GM19240 (cell line): ENCODE data around the gene TRAF2.
"Not testable (repeated sequence)": the region's sequence is repeated elsewhere in the genome, so short reads cannot be mapped to it uniquely, and the experiment has no call there.

Source experiments
- DNase-seq: peaks from one replicate; pipeline ENCODE4 v3.0.0; 2011; ENCODE audit warnings: low spot score; ENCODE audit not compliant: insufficient read length

The TRAF2 gene

GRCh38 chr9:136857166-136857565 lies 29.1 kb upstream of the TRAF2 start:
- DNase-seq: no peak

DNA sequence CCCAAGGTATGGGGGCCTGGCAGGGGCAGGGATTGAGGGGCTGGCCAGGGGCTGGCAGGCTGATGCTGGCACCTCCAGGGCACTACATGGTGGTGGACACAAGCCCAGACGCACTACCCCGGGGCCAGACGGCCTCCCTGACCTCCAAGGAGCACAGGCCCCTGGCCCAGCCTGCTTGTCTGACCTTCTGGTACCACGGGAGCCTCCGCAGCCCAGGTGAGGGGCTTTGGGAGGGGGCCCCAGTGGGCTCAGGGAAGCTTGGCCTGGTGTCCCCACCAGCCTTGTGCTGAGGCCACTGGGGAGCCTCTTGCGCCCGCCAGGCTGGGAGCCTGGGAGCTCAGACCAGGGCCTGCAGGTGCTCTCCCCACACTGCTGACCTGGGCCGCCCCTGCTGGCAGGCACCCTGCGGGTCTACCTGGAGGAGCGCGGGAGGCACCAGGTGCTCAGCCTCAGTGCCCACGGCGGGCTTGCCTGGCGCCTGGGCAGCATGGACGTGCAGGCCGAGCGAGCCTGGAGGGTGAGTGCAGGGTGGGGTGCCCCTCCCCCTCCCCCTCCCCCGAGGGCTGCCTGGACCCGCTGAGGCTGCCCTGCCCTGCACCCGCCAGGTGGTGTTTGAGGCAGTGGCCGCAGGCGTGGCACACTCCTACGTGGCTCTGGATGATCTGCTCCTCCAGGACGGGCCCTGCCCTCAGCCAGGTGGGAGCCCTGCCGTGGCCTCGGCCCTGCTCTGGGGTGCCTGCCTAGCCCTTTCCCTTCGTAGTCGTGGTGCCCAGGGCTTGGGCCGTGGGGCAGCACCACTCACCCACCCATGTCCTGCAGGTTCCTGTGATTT lies 28.5 kb upstream of the TRAF2 start:
- no peak for DNase-seq

DNA sequence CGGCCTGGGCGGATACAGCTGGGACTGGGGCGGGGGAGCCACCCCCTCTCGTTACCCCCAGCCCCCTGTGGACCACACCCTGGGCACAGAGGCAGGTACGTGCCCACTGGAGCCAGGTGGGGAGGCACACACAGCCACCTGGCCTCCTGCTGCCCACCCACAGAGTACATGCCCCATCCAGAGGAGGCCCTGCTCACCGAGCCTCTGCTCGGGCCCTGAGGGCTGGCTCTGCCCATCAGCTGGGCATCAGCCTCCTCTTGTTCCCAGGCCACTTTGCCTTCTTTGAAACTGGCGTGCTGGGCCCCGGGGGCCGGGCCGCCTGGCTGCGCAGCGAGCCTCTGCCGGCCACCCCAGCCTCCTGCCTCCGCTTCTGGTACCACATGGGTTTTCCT lies 27.9 kb upstream of the TRAF2 start:
- no peak for DNase-seq

DNA sequence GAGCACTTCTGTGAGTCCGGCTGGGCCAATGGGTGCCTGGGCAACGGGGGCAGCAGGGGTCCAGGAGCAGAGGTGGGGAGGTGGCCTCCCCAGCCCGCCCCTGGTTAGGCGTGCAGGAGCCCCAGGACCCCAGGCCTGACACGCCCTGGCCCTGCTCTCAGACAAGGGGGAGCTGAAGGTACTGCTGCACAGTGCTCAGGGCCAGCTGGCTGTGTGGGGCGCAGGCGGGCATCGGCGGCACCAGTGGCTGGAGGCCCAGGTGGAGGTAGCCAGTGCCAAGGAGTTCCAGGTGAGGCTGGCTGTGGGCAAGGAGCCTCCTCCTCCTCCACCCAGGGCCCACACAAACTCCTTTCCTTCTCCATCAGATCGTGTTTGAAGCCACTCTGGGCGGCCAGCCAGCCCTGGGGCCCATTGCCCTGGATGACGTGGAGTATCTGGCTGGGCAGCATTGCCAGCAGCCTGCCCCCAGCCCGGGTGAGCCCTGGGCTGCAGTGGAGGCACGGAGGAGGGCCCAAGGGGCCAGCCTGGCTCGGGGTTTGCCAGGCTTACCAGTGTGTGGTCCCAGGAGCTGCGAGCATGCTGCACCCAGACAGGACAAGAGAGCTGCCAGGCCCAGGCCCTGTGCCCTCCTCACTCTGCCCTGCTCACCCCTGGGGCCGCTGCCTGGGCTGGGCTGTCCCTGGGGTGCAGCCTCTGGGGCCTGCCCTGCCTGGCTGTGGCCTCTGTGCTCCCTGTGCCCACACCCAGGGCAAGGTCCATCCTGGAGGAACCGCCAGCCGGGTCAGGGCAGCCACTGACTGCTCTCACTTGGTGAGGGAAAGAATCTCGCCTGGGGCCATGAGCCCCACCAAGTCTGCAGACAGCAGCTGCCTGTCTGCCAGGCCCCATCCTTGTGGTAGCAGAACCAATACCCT lies 27.2 kb upstream of the TRAF2 start:
- no peak for DNase-seq

DNA sequence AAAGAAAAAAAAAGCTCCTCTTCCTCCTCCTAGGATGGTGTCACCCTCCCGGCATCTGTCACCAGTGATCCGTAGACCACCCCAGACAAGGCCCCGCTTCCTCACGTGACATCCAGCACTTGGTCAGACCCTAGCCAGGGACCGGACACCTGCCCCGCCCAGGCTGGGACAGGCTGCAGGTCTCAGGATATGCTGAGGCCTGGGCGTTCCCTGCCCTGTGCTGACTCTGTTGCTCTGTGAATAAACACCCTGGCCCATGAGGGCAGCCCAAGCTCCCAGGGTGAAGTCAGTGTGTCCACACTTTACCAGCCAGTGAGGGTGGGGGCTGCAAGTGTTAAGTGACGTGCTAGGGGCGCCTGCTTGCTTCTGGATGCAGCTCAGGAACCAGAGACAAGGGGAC lies 25.8 kb upstream of the TRAF2 start:
- no peak for DNase-seq

- no peak for DNase-seq
Observed at GRCh38 chr9:136860933-136861873, 25.1 kb upstream of the TRAF2 start.

DNA sequence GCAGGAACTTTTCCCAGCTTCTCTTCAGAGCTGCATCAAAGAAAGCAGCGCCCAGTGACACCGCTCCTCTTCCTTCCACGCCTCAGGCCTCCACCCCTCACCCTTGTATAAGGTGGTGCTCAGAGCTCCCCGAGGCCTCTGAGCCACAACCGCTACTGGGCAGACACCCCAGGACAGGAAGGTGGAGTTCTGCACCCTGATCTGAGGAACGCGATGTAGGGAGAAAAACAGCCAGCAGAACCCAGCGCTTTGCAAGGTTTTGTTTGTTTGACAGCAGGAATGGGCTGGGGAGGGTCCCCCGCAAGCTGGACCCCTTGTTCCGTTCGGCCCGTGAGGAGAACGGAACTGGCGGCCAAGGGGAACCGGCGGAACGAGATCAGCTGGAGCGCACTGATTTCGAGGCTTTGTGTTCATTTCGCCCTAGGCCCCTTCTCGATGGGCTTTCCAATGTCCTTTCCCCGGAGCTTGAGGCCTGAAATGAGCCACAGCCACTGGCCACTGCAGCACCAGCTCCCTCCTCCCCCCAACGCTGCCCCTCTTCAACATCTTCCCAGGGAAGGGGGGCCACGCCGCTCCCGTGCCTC lies 24.4 kb upstream of the TRAF2 start:
- DNase-seq: no peak

GRCh38 chr9:136862849-136863622 lies 23.3 kb upstream of the TRAF2 start:
- no peak for DNase-seq

DNA sequence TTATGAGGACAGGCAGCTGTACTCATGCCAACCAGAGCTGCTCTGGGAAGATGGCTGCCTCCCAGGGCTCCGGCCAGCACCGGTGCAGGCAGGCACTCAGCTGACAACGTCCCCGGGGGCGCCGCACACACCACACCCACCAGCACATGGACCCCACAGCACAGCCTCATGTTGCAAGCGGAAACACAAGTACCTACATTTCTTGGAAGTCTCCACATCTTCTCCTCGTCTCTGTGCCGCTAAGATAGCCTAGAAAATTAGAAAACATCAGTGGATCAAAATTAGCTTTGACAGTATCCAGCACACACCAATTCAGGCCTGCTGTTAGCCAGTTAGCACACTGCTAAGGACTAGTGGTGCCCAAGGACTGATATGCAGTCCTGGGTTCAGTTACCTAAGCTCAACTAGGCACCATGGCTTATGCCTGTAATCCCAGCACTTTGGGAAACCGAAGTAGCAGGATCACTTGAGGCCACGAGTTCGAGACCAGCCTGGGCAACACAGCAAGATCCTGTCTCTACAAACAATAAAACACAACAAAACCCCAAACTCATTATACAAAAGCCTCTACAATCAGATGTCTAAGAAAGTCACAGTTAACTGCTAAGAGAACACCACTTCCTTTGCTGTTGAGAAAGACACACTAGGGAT lies 22.6 kb upstream of the TRAF2 start:
- DNase-seq: no peak

DNA sequence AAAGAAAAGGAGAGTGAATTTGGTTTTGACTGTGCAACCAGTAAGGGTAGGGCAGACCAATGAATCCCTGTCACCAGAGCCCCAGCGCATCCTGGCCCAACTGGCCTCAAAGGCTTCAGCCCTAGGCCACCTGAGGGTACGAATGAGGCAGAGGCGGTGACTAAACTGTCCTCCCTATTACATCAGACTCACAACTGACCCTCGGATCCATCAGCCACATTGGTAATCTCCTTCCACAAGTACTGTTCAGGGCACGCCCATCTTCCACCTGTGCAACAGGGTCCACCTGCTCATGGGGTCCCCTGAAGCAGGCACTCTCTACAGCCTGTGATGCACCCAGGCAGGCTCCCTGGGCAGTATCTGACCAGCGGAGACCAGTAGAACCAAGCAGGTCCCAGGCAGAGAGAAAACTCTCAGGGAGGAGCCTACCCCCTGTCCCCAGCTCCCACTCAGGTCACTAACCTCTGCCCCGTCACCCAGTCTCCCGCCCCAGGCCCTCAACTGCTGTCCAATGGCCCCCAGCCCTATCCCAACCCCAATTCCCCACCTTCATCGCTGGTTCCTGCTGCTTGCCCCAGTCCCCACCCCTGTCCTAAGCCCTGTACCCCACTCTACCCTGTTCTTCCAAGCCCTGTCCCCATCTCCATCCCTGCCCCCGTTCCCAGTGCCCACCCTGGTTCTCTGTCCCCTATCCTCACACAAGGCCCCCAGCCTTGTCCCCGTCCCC lies 21.1 kb upstream of the TRAF2 start:
- no peak for DNase-seq

GRCh38 chr9:136865768-136866103 lies 20.6 kb upstream of the TRAF2 start:
- no peak for DNase-seq

GRCh38 chr9:136866898-136867421 lies 19.4 kb upstream of the TRAF2 start:
- DNase-seq: not testable (repeated sequence)

- no peak for DNase-seq
Observed at GRCh38 chr9:136867480-136867879, 18.8 kb upstream of the TRAF2 start.

DNA sequence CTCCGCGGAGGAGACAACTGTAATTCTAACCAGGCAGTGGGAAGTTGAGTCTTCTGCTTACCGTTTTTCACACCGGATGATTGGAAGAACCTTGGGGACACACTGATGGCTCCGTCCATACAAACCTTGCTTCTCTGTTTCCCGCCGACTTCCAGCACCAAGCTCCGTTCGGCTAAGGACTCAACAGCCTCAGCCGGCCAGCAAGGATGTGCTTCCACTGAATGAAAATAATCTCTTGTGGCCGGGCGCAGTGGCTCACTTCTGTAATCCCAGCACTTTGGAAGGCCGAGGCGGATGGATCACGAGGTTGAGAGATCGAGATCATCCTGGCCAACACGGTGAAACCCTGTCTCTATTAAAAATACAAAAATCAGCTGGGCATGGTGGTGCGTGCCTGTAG lies 18.4 kb upstream of the TRAF2 start:
- DNase-seq: no peak

GRCh38 chr9:136868644-136869043 lies 17.7 kb upstream of the TRAF2 start:
- DNase-seq: no peak

DNA sequence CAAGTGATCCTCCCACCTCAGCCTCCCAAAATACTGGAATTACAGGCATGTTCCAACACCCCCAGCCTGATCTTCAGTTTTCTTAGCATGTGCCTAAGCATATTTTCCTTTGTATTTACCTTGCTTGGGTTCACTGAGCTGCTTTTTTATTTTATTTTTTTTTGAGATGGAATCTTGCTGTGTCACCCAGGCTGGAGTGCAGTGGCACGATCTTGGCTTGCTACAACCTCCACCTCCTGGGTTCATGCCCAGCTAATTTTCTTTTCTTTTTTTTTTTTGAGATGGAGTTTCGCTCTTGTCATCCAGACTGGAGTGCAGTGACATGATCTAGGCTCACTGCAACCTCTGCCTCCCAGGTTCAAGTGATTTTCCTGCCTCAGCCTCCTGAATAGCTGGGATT lies 16.7 kb upstream of the TRAF2 start:
- not testable (repeated sequence) for DNase-seq

DNA sequence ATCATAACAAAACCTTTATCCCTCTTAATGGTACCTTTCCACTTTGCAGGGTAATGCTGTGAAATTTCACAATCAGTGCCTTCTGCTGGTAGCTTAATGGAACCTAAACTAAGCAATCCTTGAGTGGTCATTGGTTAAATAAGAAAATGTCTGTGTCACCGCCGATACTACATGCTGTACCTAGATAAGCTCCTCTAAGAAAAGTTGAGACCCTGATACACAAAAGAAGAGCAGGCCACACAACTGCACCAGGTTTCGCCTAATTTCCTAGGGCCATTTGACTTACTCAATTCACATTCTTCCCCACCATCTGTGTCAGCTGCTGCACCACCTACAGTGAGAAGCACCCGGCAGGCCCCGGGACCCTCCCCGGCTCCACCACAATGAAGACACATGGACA lies 11.2 kb upstream of the TRAF2 start:
- no peak for DNase-seq

GRCh38 chr9:136876476-136876875 lies 9.8 kb upstream of the TRAF2 start:
- no peak for DNase-seq

- no peak for DNase-seq
Observed at GRCh38 chr9:136880651-136881050, 5.7 kb upstream of the TRAF2 start.
